Suprapubic skin (tissue), 4 donors: ENCODE measurements around the gene CD19.

Experiments used
- CTCF ChIP-seq, 2 donors: fragments of 200-600 bp in 1 of 2; fragments of 450-650 bp in 1 of 2; sonication (generic) in 1 of 2; IDR thresholded peaks; one replicate each; pipeline ENCODE4 v1.5.1; 2016 to 2019; ENCODE audit warnings: antibody characterized with exemption in 2 of 2, mild to moderate bottlenecking in 1 of 2, moderate library complexity in 1 of 2
- EP300 ChIP-seq: sonication (generic); formaldehyde crosslinking; IDR thresholded peaks from one replicate; pipeline ENCODE4 v1.6.1; 2017; ENCODE audit warnings: antibody characterized with exemption
- POLR2A ChIP-seq, 2 donors: fragments of 450-650 bp; IDR thresholded peaks; one replicate each; pipeline ENCODE4 v1.6.1; 2017; ENCODE audit warnings: antibody characterized with exemption in 2 of 2, mild to moderate bottlenecking in 2 of 2, moderate library complexity in 2 of 2
- POLR2AphosphoS5 ChIP-seq, 3 donors: sonication (generic); formaldehyde crosslinking; IDR thresholded peaks; one replicate each; pipeline ENCODE4 v1.6.1; 2017; ENCODE audit warnings: antibody characterized with exemption in 3 of 3

GRCh38 chr16:28937222-28937876, 5.6 kb downstream of the CD19 start:
- no peak for TF ChIP-seq CTCF (IDR thresholded peaks at IDR 0.05)
- TF ChIP-seq POLR2AphosphoS5 (IDR thresholded peaks at IDR 0.05) = no peak
- TF ChIP-seq POLR2A (IDR thresholded peaks at IDR 0.05) = no peak
- TF ChIP-seq EP300 = no peak
